ENCODE results near the gene KCNA3.

GRCh38 chr1:110657351-110657750 lies 17.4 kb downstream of the KCNA3 start:
- no peak for TF ChIP-seq XRCC4 (IDR thresholded peaks at IDR 0.05; ENCODE audit: extremely low read depth, insufficient read depth, insufficient read length)
- no peak for TF ChIP-seq ZNF354B (CRISPR knock-in tag; IDR thresholded peaks at IDR 0.05)
- TF ChIP-seq ZNF780A (CRISPR knock-in tag; IDR thresholded peaks at IDR 0.05): no peak
- no peak for TF ChIP-seq ZNF277 (CRISPR knock-in tag; IDR thresholded peaks at IDR 0.05; ENCODE audit: borderline replicate concordance)
- no peak for TF ChIP-seq E2F4 (CRISPR knock-in tag; IDR thresholded peaks at IDR 0.05; ENCODE audit: low read depth)
- TF ChIP-seq POLR2AphosphoS5 (IDR thresholded peaks at IDR 0.05; ENCODE audit: control insufficient read depth, insufficient read depth, low read depth, low read length): no peak
- no peak for TF ChIP-seq TGIF2 (CRISPR knock-in tag; IDR thresholded peaks at IDR 0.05)
